Spleen (tissue), 11 donors: ENCODE measurements around the gene MAGOHB. TPM values are rescaled to one million over a fixed set of nuclear protein-coding genes. Genes with fewer than 3 reads are reported as not detected.
"Not testable (repeated sequence)": the region's sequence is repeated elsewhere in the genome, so short reads cannot be mapped to it uniquely, and the experiment has no call there.

Experiments
- DNase-seq: peaks from one replicate; pipeline ENCODE4 v3.0.0-alpha.2; 2020
- H3K27ac ChIP-seq, 8 donors: fragments of 200-600 bp; sonication (generic) in 7 of 8; 1 replicate in 4 of 8; 2 replicates in 4 of 8; pipeline versions ENCODE4 v1.5.0 to v1.8.0; 2016 to 2021; ENCODE audit warnings: inconsistent platforms in 4 of 8, mild to moderate bottlenecking in 4 of 8, moderate library complexity in 1 of 8
- H3K27me3 ChIP-seq, 7 donors: fragments of 200-600 bp; sonication (generic) in 6 of 7; replicated peaks in 1 of 7; 1 replicate in 4 of 7; 2 replicates in 3 of 7; pipeline versions ENCODE4 v1.5.0 to v1.8.0; 2016 to 2021; ENCODE audit warnings: inconsistent platforms in 3 of 7, mild to moderate bottlenecking in 1 of 7
- H3K36me3 ChIP-seq, 6 donors: fragments of 200-600 bp; sonication (generic) in 5 of 6; 1 replicate in 4 of 6; 2 replicates in 2 of 6; pipeline versions ENCODE4 v1.5.0 to v1.8.0; 2016 to 2021; ENCODE audit warnings: inconsistent platforms in 2 of 6
- H3K4me1 ChIP-seq, 6 donors: fragments of 200-600 bp; sonication (generic) in 5 of 6; 1 replicate in 3 of 6; 2 replicates in 3 of 6; pipeline versions ENCODE4 v1.5.0 to v1.8.0; 2016 to 2021; ENCODE audit warnings: inconsistent platforms in 3 of 6
- H3K4me3 ChIP-seq, 8 donors: fragments of 200-600 bp; sonication (generic) in 7 of 8; 1 replicate in 4 of 8; 2 replicates in 4 of 8; pipeline versions ENCODE4 v1.5.0 to v1.8.0; 2016 to 2021; ENCODE audit warnings: inconsistent platforms in 4 of 8, mild to moderate bottlenecking in 4 of 8, moderate library complexity in 2 of 8
- H3K9me3 ChIP-seq, 8 donors: fragments of 200-600 bp; sonication (generic) in 7 of 8; 1 replicate in 4 of 8; 2 replicates in 4 of 8; pipeline versions ENCODE4 v1.5.0 to v1.8.0; 2016 to 2021; ENCODE audit warnings: inconsistent platforms in 4 of 8
- CTCF ChIP-seq, 11 experiments: fragments of 200-600 bp in 7 of 11; fragments of 450-650 bp in 4 of 11; sonication (generic) in 4 of 11; IDR thresholded peaks in 8 of 11; conservative IDR thresholded peaks in 3 of 11; 1 replicate in 7 of 11; 2 replicates in 4 of 11; pipeline versions ENCODE4 v1.4.0 to v1.8.0; 2016 to 2021; ENCODE audit warnings: antibody characterized with exemption in 11 of 11, inconsistent platforms in 4 of 11, mild to moderate bottlenecking in 1 of 11
- POLR2A ChIP-seq, 3 donors: fragments of 450-650 bp; IDR thresholded peaks; one replicate each; pipeline ENCODE4 v1.5.1; 2017; ENCODE audit warnings: antibody characterized with exemption in 3 of 3, mild to moderate bottlenecking in 1 of 3
- POLR2AphosphoS5 ChIP-seq, 3 donors: sonication (generic); formaldehyde crosslinking; IDR thresholded peaks; one replicate each; pipeline ENCODE4 v1.5.1; 2017; ENCODE audit warnings: antibody characterized with exemption in 3 of 3
- WGBS, 5 donors: extraction: QIAGEN DNeasy Blood & Tissue Kit in 3 of 5; methylation state at CpG; one replicate each; pipeline versions ENCODE4 v1.1.5 to v1.1.7; 2013 to 2018; 5-methylcytosine and 5-hydroxymethylcytosine counted together
- intact Hi-C: fragments of 100-400 bp; cut with DNase I; formaldehyde crosslinking; loops from one replicate; pipeline ENCODE4 v1.15.0; 2023; ENCODE audit warnings: low total_unique reads
- polyA plus RNA-seq, 3 donors: library from polyadenylated mRNA; stranded (reverse); fragments of 200-250 nt; gene quantifications; one replicate each; pipeline ENCODE4 v1.2.1, GENCODE V29; 2013
- total RNA-seq, 7 donors: library from RNA; depleted of rRNA in 3 of 7; stranded (reverse); fragments of >200 nt in 3 of 7; fragmentation: NEBNext Ultra II Directional in 4 of 7; extraction: Animal tissue kit (Norgen Biotek cat#: 25700) in 4 of 7; gene quantifications; one replicate each; pipeline versions ENCODE4 v1.1.0 to v1.2.1, GENCODE V29; 2016 to 2021
- donor health status: healthy with polysubstance abuse.
- donor health status: DM: no; HTN: no; CAD: no; lungs with moderate emphysema.
- donor health status: DM: no; HTN: no; CAD: no.
- donor health status: Bipolar disorder and iron deficiency.
- donor health status: healthy.
- donor health status: DM: no; HTN: no; CAD: no.
- donor health status: DM: yes; HTN: yes; CAD: no.

The MAGOHB gene
- total and polyA plus RNA-seq, 10 donors: 12.6 to 27.1 (median 20.0) TPM

DNA sequence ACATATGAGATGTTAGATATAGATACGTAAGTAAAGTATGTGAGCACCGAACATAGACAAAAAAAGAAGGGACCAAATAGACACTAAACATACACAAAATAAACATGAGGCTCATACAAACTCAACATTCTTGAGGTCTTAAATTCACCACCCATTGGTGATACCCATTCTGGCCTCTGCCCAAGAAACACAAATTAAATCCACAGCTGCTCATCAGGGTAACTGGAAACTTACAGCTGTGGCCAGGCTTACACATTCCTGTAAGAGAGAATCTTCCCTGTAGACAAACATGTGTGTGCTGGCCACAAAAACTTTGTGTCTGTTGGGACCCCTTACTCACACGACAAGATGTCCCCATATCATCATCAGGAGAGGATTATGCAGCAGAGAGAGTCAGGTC lies 22.4 kb downstream of the MAGOHB start:
- TF ChIP-seq POLR2AphosphoS5 (IDR thresholded peaks at IDR 0.05) (no peak), CTCF (IDR thresholded peaks at IDR 0.05 in 8 of 11, conservative IDR thresholded peaks at IDR 0.05 in 3 of 11) (no peak), POLR2A (IDR thresholded peaks at IDR 0.05) (no peak)

GRCh38 chr12:10584415-10584814 lies 29.0 kb downstream of the MAGOHB start:
- H3K4me3 ChIP-seq: no peak overlapping the region
- intact Hi-C loops: no loop called here
- TF ChIP-seq CTCF (IDR thresholded peaks at IDR 0.05 in 8 of 11, conservative IDR thresholded peaks at IDR 0.05 in 3 of 11): no peak
- no peak for TF ChIP-seq POLR2A (IDR thresholded peaks at IDR 0.05)
- no peaks in the 10 kb centered on the region for H3K27me3 ChIP-seq
- 84 to 94% (median 89%) methylated on average over 1 of the region's 1 CpG for WGBS, 5 donors
- H3K4me1 ChIP-seq: no peaks in the 10 kb centered on the region
- H3K36me3 ChIP-seq: peaks cover 0 to 32% (median 3%) of the 10 kb centered on the region in 6 donors
- H3K27ac ChIP-seq: no peak overlapping the region
- no peak for DNase-seq
- peaks cover 0 to 19% (median 6%) of the 10 kb centered on the region in 8 donors for H3K9me3 ChIP-seq

More for the DNA sequence above, 22.4 kb downstream of the MAGOHB start:
- no peak overlapping the region for H3K27ac ChIP-seq
- H3K36me3 ChIP-seq: peaks cover 0 to 47% (median 11%) of the 10 kb centered on the region in 6 donors
- DNase-seq: no peak
- no peaks in the 10 kb centered on the region for H3K9me3 ChIP-seq
- intact Hi-C loops: no loop called here
- H3K4me3 ChIP-seq: no peak overlapping the region
- no peaks in the 10 kb centered on the region for H3K4me1 ChIP-seq
- no peaks in the 10 kb centered on the region for H3K27me3 ChIP-seq
- 94 to 99% (median 96%) methylated on average over 3 of the region's 3 CpGs for WGBS, 5 donors

DNA sequence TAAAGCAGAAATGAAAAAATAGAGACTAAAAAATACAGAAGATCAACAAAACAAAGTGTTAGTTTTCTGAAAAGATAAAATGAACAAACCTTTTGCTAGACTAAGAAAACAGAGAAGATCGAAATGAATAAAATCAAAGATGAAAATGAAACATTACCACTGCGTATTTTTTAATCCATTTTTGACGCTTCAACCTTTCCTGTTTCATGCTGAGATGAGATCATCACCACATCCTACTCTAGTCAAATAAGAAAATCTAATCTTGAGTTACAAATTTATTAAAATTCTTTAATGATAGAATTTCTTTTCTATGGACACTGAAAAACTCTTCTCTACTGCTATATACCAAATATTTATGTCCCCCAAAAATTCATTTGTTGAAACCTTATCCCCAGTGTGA lies 30.7 kb downstream of the MAGOHB start:
- TF ChIP-seq POLR2AphosphoS5 (IDR thresholded peaks at IDR 0.05) (no peak), CTCF (IDR thresholded peaks at IDR 0.05 in 8 of 11, conservative IDR thresholded peaks at IDR 0.05 in 3 of 11) (no peak), POLR2A (IDR thresholded peaks at IDR 0.05) (no peak)
- Histone ChIP-seq H3K4me3 (no peak overlapping the region), H3K4me1 (no peaks in the 10 kb centered on the region), H3K9me3 (peaks cover 0 to 19% (median 6%) of the 10 kb centered on the region in 8 donors), H3K27ac (no peak overlapping the region), H3K36me3 (peaks cover 0 to 22% (median 3%) of the 10 kb centered on the region in 6 donors), H3K27me3 (no peaks in the 10 kb centered on the region)
- no peak for DNase-seq
- intact Hi-C loops: no loop called here
- WGBS, 5 donors: 82 to 94% (median 88%) methylated on average over 3 of the region's 3 CpGs

GRCh38 chr12:10582133-10582532 lies 31.3 kb downstream of the MAGOHB start:
- H3K27ac ChIP-seq, DNase-seq, intact Hi-C loops, H3K4me1 ChIP-seq, H3K27me3 ChIP-seq, H3K4me3 ChIP-seq: not testable (repeated sequence)
- WGBS, 5 donors: 80 to 100% (median 94%) methylated on average over 3 of the region's 3 CpGs
- peaks cover 0 to 19% (median 6%) of the 10 kb centered on the region in 8 donors for H3K9me3 ChIP-seq
- H3K36me3 ChIP-seq: peaks cover 0 to 18% (median 3%) of the 10 kb centered on the region in 6 donors

GRCh38 chr12:10574307-10574706 lies 39.1 kb downstream of the MAGOHB start:
- no peak overlapping the region for H3K4me3 ChIP-seq
- no peaks in the 10 kb centered on the region for H3K36me3 ChIP-seq
- no peaks in the 10 kb centered on the region for H3K9me3 ChIP-seq
- TF ChIP-seq CTCF (IDR thresholded peaks at IDR 0.05 in 8 of 11, conservative IDR thresholded peaks at IDR 0.05 in 3 of 11) (no peak), POLR2AphosphoS5 (IDR thresholded peaks at IDR 0.05) (no peak)
- H3K4me1 ChIP-seq: no peaks in the 10 kb centered on the region
- DNase-seq: no peak
- no peak overlapping the region for H3K27ac ChIP-seq
- no peaks in the 10 kb centered on the region for H3K27me3 ChIP-seq
- intact Hi-C loops: no loop called here
- 80 to 90% (median 84%) methylated on average over 2 of the region's 2 CpGs for WGBS, 5 donors

DNA sequence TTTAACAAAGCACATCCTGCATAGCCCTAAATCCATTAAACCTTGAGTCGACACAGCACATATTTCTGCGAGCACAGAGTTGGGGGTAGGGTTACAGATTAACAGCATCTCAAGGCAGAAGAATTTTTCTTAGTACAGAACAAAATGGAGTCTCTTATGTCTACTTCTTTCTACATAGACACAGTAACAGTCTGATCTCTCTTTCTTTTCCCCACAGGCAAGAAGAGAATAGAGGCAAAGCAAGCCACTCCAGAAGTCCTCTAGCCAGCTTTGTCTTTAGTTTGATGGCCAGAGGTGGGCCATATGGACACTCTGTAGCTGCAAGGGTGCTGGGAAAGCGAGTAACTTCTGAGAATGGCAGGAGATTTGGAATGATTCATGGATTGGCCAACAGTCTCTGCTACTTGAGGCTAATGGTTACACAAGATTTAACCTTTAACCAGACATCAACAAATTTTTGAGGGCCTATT lies 41.4 kb downstream of the MAGOHB start:
- H3K36me3 ChIP-seq, DNase-seq, H3K4me3 ChIP-seq, H3K27ac ChIP-seq, H3K27me3 ChIP-seq, H3K4me1 ChIP-seq, H3K9me3 ChIP-seq, intact Hi-C loops: not testable (repeated sequence)
- 66 to 89% (median 77%) methylated on average over 3 of the region's 3 CpGs for WGBS, 5 donors
